ENCODE results near the gene ARHGAP6. TPM values are rescaled to one million over a fixed set of nuclear protein-coding genes. Genes with fewer than 3 reads are reported as not detected.

Gene ARHGAP6
- total and polyA plus RNA-seq, 9 of the 15 experiments (the other 6 are each of a cell fraction or from before 2014, with no cell fraction given), result 12.5 to 63.6 (median 41.8) TPM

DNA sequence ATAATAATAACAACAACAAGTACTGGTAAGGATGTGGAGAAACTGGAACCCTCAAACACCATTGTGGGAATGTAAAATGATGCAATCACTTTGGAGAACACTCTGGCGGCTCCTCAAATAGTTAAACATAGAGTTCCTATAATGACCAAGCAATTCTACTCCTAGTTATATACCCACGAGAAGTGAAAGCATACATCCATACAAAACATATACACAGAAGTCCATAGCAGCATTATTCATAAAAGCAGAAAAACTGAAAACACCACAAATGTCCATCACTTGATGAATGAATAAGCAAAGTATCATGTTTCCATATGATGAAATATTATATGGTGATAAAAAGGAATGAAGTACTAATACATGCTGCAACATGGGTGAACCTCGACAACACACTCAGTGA lies 255.8 kb downstream of the ARHGAP6 start (continued):
- TF ChIP-seq POLR2G (IDR thresholded peaks at IDR 0.05; ENCODE audit: low read depth, low read length) (no peak), MYC (IDR thresholded peaks at IDR 0.05; ENCODE audit: low read depth, low read length) (peak; percentile 22; the same call in 1 of the 2 replicates), MYC (CRISPR knock-in tag; IDR thresholded peaks at IDR 0.05; ENCODE audit: borderline replicate concordance, low read depth) (no peak), ZNF589 (CRISPR knock-in tag; IDR thresholded peaks at IDR 0.05; ENCODE audit: low read depth) (no peak), SIRT6 (IDR thresholded peaks at IDR 0.05; ENCODE audit: low read depth, low read length) (no peak), ADNP (tag; IDR thresholded peaks at IDR 0.05) (0 out of 2 replicates have a peak, but pooled peaks have one; percentile 37), TEAD2 (tag; IDR thresholded peaks at IDR 0.05) (no peak), ESRRA (IDR thresholded peaks at IDR 0.05; ENCODE audit: borderline replicate concordance, low read depth) (no peak), SRSF9 (IDR thresholded peaks at IDR 0.05; ENCODE audit: borderline replicate concordance, low read depth, low read length) (no peak), DMBX1 (CRISPR knock-in tag; IDR thresholded peaks at IDR 0.05; ENCODE audit: borderline replicate concordance) (0 out of 2 replicates have a peak, but pooled peaks have one; percentile 12), ZNF41 (CRISPR knock-in tag; conservative IDR thresholded peaks at IDR 0.05) (no peak), EGR1 (conservative IDR thresholded peaks at IDR 0.05) (no peak), MYNN (IDR thresholded peaks at IDR 0.05) (no peak), MYNN (CRISPR knock-in tag; IDR thresholded peaks at IDR 0.05) (no peak), L3MBTL2 (IDR thresholded peaks at IDR 0.05) (0 out of 2 replicates have a peak, but pooled peaks have one; percentile 13), RCOR1 (IDR thresholded peaks at IDR 0.05; ENCODE audit: borderline replicate concordance in 1 of 2, low read depth in 2 of 2, low read length in 2 of 2) (0 out of 4 replicates have a peak, but pooled peaks of 1 of the 2 experiments have one; percentile 26), TBP (optimal IDR thresholded peaks at IDR 0.05; ENCODE audit: low read depth, low read length) (no peak), NEUROD1 (IDR thresholded peaks at IDR 0.05; ENCODE audit: borderline replicate concordance, low read depth, low read length, partially characterized antibody) (no peak)
- TF ChIP-seq, protein P1, sequence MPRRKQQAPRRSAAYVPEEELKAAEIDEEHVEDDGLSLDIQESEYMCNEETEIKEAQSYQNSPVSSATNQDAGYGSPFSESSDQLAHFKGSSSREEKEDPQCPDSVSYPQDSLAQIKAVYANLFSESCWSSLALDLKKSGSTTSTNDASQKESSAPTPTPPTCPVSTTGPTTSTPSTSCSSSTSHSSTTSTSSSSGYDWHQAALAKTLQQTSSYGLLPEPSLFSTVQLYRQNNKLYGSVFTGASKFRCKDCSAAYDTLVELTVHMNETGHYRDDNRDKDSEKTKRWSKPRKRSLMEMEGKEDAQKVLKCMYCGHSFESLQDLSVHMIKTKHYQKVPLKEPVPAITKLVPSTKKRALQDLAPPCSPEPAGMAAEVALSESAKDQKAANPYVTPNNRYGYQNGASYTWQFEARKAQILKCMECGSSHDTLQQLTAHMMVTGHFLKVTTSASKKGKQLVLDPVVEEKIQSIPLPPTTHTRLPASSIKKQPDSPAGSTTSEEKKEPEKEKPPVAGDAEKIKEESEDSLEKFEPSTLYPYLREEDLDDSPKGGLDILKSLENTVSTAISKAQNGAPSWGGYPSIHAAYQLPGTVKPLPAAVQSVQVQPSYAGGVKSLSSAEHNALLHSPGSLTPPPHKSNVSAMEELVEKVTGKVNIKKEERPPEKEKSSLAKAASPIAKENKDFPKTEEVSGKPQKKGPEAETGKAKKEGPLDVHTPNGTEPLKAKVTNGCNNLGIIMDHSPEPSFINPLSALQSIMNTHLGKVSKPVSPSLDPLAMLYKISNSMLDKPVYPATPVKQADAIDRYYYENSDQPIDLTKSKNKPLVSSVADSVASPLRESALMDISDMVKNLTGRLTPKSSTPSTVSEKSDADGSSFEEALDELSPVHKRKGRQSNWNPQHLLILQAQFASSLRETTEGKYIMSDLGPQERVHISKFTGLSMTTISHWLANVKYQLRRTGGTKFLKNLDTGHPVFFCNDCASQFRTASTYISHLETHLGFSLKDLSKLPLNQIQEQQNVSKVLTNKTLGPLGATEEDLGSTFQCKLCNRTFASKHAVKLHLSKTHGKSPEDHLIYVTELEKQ (CRISPR knock-in tag; IDR thresholded peaks at IDR 0.05), result no peak
- TF ChIP-seq, protein P2, sequence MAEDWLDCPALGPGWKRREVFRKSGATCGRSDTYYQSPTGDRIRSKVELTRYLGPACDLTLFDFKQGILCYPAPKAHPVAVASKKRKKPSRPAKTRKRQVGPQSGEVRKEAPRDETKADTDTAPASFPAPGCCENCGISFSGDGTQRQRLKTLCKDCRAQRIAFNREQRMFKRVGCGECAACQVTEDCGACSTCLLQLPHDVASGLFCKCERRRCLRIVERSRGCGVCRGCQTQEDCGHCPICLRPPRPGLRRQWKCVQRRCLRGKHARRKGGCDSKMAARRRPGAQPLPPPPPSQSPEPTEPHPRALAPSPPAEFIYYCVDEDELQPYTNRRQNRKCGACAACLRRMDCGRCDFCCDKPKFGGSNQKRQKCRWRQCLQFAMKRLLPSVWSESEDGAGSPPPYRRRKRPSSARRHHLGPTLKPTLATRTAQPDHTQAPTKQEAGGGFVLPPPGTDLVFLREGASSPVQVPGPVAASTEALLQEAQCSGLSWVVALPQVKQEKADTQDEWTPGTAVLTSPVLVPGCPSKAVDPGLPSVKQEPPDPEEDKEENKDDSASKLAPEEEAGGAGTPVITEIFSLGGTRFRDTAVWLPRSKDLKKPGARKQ (CRISPR knock-in tag; IDR thresholded peaks at IDR 0.05), result no peak
- TF ChIP-seq, protein P3, sequence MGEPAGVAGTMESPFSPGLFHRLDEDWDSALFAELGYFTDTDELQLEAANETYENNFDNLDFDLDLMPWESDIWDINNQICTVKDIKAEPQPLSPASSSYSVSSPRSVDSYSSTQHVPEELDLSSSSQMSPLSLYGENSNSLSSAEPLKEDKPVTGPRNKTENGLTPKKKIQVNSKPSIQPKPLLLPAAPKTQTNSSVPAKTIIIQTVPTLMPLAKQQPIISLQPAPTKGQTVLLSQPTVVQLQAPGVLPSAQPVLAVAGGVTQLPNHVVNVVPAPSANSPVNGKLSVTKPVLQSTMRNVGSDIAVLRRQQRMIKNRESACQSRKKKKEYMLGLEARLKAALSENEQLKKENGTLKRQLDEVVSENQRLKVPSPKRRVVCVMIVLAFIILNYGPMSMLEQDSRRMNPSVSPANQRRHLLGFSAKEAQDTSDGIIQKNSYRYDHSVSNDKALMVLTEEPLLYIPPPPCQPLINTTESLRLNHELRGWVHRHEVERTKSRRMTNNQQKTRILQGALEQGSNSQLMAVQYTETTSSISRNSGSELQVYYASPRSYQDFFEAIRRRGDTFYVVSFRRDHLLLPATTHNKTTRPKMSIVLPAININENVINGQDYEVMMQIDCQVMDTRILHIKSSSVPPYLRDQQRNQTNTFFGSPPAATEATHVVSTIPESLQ (CRISPR knock-in tag; IDR thresholded peaks at IDR 0.05), result no peak
- TF ChIP-seq, protein P4, sequence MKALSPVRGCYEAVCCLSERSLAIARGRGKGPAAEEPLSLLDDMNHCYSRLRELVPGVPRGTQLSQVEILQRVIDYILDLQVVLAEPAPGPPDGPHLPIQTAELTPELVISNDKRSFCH (CRISPR knock-in tag; IDR thresholded peaks at IDR 0.05), result no peak
- TF ChIP-seq, protein P4 (tag; IDR thresholded peaks at IDR 0.05), result no peak
